Ishikawa (cell line): ENCODE measurements around the gene SLC16A6.

Source experiments
- CEBPB ChIP-seq: IDR thresholded peaks from 2 replicates; pipeline ENCODE4 v1.6.1; 2012
- CREB1 ChIP-seq: IDR thresholded peaks from 2 replicates; pipeline ENCODE4 v1.6.1; 2012; ENCODE audit warnings: low read depth
- EGR1 ChIP-seq: IDR thresholded peaks from 2 replicates; pipeline ENCODE4 v1.6.1; 2012
- EP300 ChIP-seq: IDR thresholded peaks from 2 replicates; pipeline ENCODE4 v1.6.1; 2012; ENCODE audit warnings: borderline replicate concordance
- FOXM1 ChIP-seq: IDR thresholded peaks from 2 replicates; pipeline ENCODE4 v1.6.1; 2012; ENCODE audit warnings: low read depth, borderline replicate concordance
- RAD21 ChIP-seq: IDR thresholded peaks from 2 replicates; pipeline ENCODE4 v1.6.1; 2012; ENCODE audit warnings: low read depth
- TAF1 ChIP-seq: IDR thresholded peaks from 2 replicates; pipeline ENCODE4 v1.6.1; 2012; ENCODE audit warnings: low read depth, mild to moderate bottlenecking
- TCF12 ChIP-seq: IDR thresholded peaks from 2 replicates; pipeline ENCODE4 v1.6.1; 2012; ENCODE audit warnings: low read depth
- TEAD4 ChIP-seq: IDR thresholded peaks from 2 replicates; pipeline ENCODE4 v1.6.1; 2012
- YY1 ChIP-seq: IDR thresholded peaks from 2 replicates; pipeline ENCODE4 v1.6.1; 2012; ENCODE audit warnings: low read depth
- ZBTB7A ChIP-seq: IDR thresholded peaks from 2 replicates; pipeline ENCODE4 v1.6.1; 2012; ENCODE audit warnings: low read depth
- TF ChIP-seq, protein P1 (sequence below): IDR thresholded peaks from 2 replicates; pipeline ENCODE4 v1.6.1; 2012
- TF ChIP-seq, protein P2 (sequence below): IDR thresholded peaks from 2 replicates; pipeline ENCODE4 v1.6.1; 2012
- TF ChIP-seq, protein P3 (sequence below): IDR thresholded peaks from 2 replicates; pipeline ENCODE4 v1.6.1; 2012; ENCODE audit warnings: low read depth, mild to moderate bottlenecking

DNA sequence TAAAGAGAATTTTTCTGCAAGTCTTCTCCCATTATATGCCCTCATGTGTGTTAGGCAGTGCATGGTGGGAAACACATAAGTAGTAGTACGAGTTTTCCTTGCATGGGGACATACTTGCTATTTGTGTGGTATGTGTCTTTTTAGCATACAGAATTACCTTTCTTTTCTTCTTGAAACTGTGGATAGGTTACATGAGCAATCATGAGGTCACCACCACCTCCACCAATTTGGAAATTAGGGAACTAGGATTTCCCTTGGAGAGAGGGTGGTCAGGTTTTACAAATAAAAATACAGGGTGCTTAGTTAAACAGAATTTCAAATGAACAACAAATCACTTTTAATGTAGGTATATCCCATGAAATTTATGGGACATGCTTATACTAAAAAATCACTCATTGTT, 59.4 kb downstream of the SLC16A6 start:
- TF ChIP-seq EP300 = no peak
- no peak for TF ChIP-seq YY1
- TF ChIP-seq, protein P1, sequence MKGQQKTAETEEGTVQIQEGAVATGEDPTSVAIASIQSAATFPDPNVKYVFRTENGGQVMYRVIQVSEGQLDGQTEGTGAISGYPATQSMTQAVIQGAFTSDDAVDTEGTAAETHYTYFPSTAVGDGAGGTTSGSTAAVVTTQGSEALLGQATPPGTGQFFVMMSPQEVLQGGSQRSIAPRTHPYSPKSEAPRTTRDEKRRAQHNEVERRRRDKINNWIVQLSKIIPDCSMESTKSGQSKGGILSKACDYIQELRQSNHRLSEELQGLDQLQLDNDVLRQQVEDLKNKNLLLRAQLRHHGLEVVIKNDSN = no peak
- TF ChIP-seq FOXM1 = no peak
- no peak for TF ChIP-seq ZBTB7A
- no peak for TF ChIP-seq RAD21
- TF ChIP-seq, protein P2, sequence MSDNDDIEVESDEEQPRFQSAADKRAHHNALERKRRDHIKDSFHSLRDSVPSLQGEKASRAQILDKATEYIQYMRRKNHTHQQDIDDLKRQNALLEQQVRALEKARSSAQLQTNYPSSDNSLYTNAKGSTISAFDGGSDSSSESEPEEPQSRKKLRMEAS = no peak
- no peak for TF ChIP-seq TCF12
- TF ChIP-seq, protein P3, sequence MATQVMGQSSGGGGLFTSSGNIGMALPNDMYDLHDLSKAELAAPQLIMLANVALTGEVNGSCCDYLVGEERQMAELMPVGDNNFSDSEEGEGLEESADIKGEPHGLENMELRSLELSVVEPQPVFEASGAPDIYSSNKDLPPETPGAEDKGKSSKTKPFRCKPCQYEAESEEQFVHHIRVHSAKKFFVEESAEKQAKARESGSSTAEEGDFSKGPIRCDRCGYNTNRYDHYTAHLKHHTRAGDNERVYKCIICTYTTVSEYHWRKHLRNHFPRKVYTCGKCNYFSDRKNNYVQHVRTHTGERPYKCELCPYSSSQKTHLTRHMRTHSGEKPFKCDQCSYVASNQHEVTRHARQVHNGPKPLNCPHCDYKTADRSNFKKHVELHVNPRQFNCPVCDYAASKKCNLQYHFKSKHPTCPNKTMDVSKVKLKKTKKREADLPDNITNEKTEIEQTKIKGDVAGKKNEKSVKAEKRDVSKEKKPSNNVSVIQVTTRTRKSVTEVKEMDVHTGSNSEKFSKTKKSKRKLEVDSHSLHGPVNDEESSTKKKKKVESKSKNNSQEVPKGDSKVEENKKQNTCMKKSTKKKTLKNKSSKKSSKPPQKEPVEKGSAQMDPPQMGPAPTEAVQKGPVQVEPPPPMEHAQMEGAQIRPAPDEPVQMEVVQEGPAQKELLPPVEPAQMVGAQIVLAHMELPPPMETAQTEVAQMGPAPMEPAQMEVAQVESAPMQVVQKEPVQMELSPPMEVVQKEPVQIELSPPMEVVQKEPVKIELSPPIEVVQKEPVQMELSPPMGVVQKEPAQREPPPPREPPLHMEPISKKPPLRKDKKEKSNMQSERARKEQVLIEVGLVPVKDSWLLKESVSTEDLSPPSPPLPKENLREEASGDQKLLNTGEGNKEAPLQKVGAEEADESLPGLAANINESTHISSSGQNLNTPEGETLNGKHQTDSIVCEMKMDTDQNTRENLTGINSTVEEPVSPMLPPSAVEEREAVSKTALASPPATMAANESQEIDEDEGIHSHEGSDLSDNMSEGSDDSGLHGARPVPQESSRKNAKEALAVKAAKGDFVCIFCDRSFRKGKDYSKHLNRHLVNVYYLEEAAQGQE = no peak
- TF ChIP-seq CREB1 = no peak
- no peak for TF ChIP-seq TAF1
- no peak for TF ChIP-seq EGR1
- TF ChIP-seq CEBPB = no peak
- TF ChIP-seq TEAD4 = no peak
